ENCODE results near the gene TMA7.

The TMA7 gene

GRCh38 chr3:48409291-48410201 is 30.5 kb upstream of the TMA7 start:
- TF ChIP-seq CTCF (IDR thresholded peaks at IDR 0.05; ENCODE audit: low read depth, low read length) = no peak
- DNase-seq (ENCODE audit: low read depth in 2 of 2) = no peak
- H3K4me3 ChIP-seq (replicated peaks in 1 of 2; ENCODE audit: low read depth in 2 of 2, low read length in 2 of 2) = no peak overlapping the region

DNA sequence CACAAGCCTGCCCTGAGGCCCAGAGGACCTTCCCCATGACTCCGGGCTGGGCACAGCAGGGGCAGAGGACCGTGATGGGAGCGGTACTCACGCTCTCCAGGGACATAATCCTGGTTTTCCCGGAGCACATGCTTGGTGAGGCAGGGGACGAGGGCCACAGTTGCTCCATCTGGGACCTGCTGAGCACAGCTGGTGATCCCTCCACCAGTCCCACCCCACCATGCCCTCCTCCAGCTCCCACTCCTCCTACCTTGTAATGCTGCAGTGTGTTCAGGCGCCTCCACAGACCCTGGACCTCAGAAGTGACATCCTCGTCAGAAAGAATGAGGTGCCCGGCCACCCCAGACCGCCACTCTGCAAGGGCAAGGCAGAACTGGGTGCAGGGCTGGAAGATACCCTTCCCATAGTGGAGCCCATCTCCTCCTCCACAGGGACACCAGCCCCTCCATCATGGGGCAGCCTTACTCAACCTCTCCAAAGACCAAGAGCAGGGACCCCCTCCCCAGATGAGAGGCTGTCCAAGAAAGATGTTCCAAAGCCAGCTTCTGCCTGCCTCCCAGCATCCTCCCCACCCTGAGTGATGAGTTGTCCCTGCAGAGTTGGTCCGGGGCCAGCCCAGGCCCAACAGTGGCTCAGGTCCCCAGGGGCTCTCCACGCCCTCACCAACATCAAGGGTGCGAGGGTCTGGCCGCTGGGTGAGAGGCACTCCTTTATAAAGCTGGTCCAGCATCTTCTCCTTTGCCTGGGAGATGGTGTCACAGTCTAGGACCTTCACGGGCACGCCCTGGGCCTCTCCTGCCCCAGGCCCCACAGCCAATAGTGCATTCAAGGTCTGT is 29.6 kb upstream of the TMA7 start:
- no peak for TF ChIP-seq CTCF (IDR thresholded peaks at IDR 0.05; ENCODE audit: low read depth, low read length)
- no peak overlapping the region for H3K4me3 ChIP-seq (replicated peaks in 1 of 2; ENCODE audit: low read depth in 2 of 2, low read length in 2 of 2)
- no peak for DNase-seq (ENCODE audit: low read depth in 2 of 2)

DNA sequence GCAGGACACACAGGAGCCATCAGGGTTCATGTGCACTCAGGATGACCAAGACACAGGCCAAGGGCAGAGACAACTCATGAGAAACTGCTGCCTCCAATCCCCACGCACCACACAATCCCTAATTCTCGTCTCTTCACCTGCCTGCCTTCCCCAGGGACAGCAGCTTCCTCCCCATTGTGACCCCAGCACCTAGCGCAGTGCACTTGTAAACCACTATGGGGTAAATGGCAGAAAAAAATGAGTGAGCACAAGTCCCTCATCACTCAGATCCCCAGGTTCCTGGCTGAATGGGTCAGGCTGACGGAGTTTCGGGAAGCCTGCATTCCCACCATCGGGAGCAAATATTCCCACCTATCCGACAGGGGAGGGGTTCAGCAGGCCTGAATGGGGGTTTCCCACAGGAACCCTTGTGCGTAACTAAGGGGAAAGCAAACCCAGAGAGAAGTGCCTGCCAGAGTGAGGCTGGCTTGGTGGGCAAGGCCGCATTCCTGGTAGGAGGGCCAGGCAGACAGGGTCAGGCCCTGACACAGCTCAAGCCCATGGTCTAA is 28.9 kb upstream of the TMA7 start:
- DNase-seq (ENCODE audit: low read depth in 2 of 2) = no peak
- H3K4me3 ChIP-seq (replicated peaks in 1 of 2; ENCODE audit: low read depth in 2 of 2, low read length in 2 of 2) = no peak overlapping the region
- no peak for TF ChIP-seq CTCF (IDR thresholded peaks at IDR 0.05; ENCODE audit: low read depth, low read length)

DNA sequence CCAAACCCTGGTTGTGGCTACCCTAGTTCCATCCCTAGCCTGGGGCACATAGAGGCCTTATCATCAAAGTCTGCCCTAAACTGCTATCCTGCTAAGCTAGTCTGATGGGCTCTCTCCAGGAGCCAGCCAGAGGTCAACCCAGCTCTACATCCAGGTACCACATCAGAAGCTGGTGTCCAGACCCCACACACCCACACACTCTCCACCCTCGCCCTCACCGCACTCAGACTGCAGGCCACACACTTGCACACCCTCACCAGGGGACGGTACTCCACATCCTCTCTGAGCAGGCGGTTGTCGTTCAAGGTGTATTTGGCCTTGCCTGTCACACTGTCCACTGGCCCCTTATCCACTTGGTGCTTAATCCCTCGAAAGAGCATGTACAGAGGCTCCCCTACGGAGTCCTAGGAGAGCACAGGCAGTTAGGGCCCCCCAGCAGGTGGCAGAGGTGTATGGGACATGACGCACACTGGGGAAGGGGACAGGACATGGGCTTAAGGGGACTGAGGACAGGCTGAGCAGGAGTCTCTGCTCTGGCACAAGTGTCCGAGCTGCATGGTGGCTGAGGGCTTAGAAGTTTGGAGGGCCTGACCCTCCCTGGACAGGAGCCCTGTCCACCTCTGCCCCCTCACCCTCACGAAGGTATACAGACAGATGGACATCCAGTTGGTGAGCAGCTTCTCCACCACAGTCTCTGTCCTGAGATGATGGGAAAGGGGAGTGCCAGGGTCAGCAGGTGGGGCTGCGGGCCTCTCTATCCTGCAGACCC is 28.3 kb upstream of the TMA7 start:
- H3K4me3 ChIP-seq (replicated peaks in 1 of 2; ENCODE audit: low read depth in 2 of 2, low read length in 2 of 2) = no peak overlapping the region
- DNase-seq (ENCODE audit: low read depth in 2 of 2) = no peak
- no peak for TF ChIP-seq CTCF (IDR thresholded peaks at IDR 0.05; ENCODE audit: low read depth, low read length)

DNA sequence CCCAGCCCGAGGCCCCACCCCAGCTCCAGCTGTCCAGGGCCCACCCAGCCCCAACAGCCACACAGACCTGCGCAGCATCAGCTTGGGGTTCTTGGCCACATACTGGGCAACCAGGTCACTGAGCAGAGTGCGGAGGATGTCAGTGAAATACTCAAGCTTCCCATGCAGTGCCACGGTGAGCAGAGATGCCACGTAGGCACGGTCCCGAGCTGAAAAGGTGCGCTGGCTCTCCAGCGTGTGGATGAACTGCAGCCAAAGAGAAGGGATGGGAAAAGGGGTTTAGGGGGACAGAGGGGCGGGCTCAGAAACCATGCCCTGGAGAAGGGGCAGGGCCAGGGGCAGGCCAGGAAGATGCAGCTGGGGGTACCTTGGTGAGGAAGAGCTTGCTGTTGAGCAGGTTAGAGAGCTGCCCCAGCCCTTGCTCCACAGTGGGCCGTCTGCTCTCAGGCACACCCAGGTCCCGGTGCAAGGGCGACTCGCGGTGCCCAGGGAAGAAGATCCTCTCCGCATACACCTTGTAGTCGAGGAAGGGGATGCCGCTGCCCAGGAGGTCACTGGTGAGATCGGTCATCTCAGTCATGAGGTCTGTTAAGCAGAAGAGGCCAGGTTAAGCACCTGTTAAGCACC is 27.6 kb upstream of the TMA7 start:
- no peak for TF ChIP-seq CTCF (IDR thresholded peaks at IDR 0.05; ENCODE audit: low read depth, low read length)

GRCh38 chr3:48413086-48413485 is 27.0 kb upstream of the TMA7 start:
- no peak for DNase-seq (ENCODE audit: low read depth in 2 of 2)
- no peak overlapping the region for H3K4me3 ChIP-seq (replicated peaks in 1 of 2; ENCODE audit: low read depth in 2 of 2, low read length in 2 of 2)

More for the DNA sequence above, 27.6 kb upstream of the TMA7 start:
- DNase-seq (ENCODE audit: low read depth in 2 of 2) = no peak
- no peak overlapping the region for H3K4me3 ChIP-seq (replicated peaks in 1 of 2; ENCODE audit: low read depth in 2 of 2, low read length in 2 of 2)

More at GRCh38 chr3:48413086-48413485, 27.0 kb upstream of the TMA7 start:
- no peak for TF ChIP-seq CTCF (IDR thresholded peaks at IDR 0.05; ENCODE audit: low read depth, low read length)
